ENCODE data around the gene PHYHD1.

DNA sequence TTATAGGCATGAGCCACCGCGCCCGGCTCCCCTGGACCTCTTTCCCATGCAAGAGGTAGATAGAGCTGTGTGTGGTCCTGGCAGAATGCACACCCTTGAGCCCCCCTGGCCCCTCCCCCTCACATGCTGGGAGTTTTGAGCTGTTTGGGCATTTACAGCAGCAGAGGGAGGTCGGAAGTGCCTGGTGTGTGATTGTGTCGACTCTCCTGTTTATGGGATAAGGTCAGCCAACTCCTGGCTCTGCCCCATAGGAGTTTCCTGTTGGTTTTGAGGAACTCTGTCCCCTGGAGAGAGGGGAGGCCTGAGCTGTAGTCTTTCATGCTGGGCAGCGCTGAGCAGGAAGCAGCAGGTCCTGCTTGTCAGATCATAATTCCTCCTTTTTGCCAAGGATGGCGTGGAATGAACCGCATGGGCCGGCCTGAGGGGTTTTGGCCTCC lies 32.9 kb upstream of the PHYHD1 start:
- TF ChIP-seq, protein P1, sequence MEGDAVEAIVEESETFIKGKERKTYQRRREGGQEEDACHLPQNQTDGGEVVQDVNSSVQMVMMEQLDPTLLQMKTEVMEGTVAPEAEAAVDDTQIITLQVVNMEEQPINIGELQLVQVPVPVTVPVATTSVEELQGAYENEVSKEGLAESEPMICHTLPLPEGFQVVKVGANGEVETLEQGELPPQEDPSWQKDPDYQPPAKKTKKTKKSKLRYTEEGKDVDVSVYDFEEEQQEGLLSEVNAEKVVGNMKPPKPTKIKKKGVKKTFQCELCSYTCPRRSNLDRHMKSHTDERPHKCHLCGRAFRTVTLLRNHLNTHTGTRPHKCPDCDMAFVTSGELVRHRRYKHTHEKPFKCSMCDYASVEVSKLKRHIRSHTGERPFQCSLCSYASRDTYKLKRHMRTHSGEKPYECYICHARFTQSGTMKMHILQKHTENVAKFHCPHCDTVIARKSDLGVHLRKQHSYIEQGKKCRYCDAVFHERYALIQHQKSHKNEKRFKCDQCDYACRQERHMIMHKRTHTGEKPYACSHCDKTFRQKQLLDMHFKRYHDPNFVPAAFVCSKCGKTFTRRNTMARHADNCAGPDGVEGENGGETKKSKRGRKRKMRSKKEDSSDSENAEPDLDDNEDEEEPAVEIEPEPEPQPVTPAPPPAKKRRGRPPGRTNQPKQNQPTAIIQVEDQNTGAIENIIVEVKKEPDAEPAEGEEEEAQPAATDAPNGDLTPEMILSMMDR (IDR thresholded peaks at IDR 0.05; ENCODE audit: low read depth, low read length, poor library complexity, severe bottlenecking), result no peak
- no peak for TF ChIP-seq EZH2phosphoT487 (IDR thresholded peaks at IDR 0.05; ENCODE audit: borderline replicate concordance, low read length)

All from DOHH2 (cell line).